ENCODE measurements around the gene LPCAT1. TPM values are rescaled to one million over a fixed set of nuclear protein-coding genes. Genes with fewer than 3 reads are reported as not detected.

LPCAT1 gene
- total and polyA plus RNA-seq, 2 of the 4 experiments (the other 2 are of a cell fraction) = 17.7 to 33.6 TPM

- no peak for TF ChIP-seq SMC3 (IDR thresholded peaks at IDR 0.05; ENCODE audit: low read depth, low read length)
Measured at GRCh38 chr5:1564824-1565736, 41.3 kb upstream of the LPCAT1 start (continued).

- 0% methylated on average over 3 of the region's 14 CpGs; no CpG with 5 or more reads in 1 of the 2 experiments for WGBS, 2 experiments (ENCODE audit: extremely low coverage in 2 of 2, insufficient read length in 1 of 2)
- in situ Hi-C loops (cut with MboI; ENCODE audit: low sequenced_read_pairs) = no loop called here
- TF ChIP-seq SMC3 (IDR thresholded peaks at IDR 0.05; ENCODE audit: low read depth, low read length) (no peak), FOS (IDR thresholded peaks at IDR 0.05; ENCODE audit: low read depth, low read length) (no peak), BHLHE40 (IDR thresholded peaks at IDR 0.05; ENCODE audit: low read depth, low read length) (no peak), CHD1 (IDR thresholded peaks at IDR 0.05; ENCODE audit: low read depth, low read length) (no peak), ELK1 (IDR thresholded peaks at IDR 0.05; ENCODE audit: borderline replicate concordance, low read depth, low read length) (no peak), POLR2A (IDR thresholded peaks at IDR 0.05; ENCODE audit: low read depth, low read length) (no peak), MXI1 (IDR thresholded peaks at IDR 0.05; ENCODE audit: borderline replicate concordance, low read depth, low read length) (no peak), MAFK (IDR thresholded peaks at IDR 0.05; ENCODE audit: low read depth, low read length) (no peak), RAD21 (IDR thresholded peaks at IDR 0.05; ENCODE audit: low read length) (no peak), USF2 (IDR thresholded peaks at IDR 0.05; ENCODE audit: low read depth, low read length) (no peak), RCOR1 (IDR thresholded peaks at IDR 0.05; ENCODE audit: insufficient replicate concordance, low read length) (no peak), CEBPB (IDR thresholded peaks at IDR 0.05; ENCODE audit: low read depth, low read length) (no peak), MAZ (IDR thresholded peaks at IDR 0.05; ENCODE audit: borderline replicate concordance, low read depth, low read length) (no peak), NFE2L2 (IDR thresholded peaks at IDR 0.05; ENCODE audit: low read depth, low read length) (no peak)
Measured at GRCh38 chr5:1564182-1564748, 40.5 kb upstream of the LPCAT1 start.

More at GRCh38 chr5:1564182-1564748, 40.5 kb upstream of the LPCAT1 start:
- BruUV-seq (replicated peaks) = no TSS peak
- peaks cover 13% of the 10 kb centered on the region for H3K4me1 ChIP-seq (ENCODE audit: control insufficient read depth, insufficient read depth, low read length)
- no peak overlapping the region for H3K23ac ChIP-seq (ENCODE audit: low read depth, low read length)
- dilution Hi-C loops (cut with HindIII; ENCODE audit: low sequenced_read_pairs, unreplicated experiment) = no loop called here
- no peak overlapping the region for H2AK5ac ChIP-seq (ENCODE audit: low read depth, low read length)
- no peaks in the 10 kb centered on the region for H4K20me1 ChIP-seq (ENCODE audit: insufficient read depth, low read length)
- H2BK20ac ChIP-seq (ENCODE audit: low read depth, low read length) = no peak overlapping the region
- ATAC-seq (ENCODE audit: low read depth) = no peak
- no peak overlapping the region for H3K18ac ChIP-seq (ENCODE audit: low read depth, low read length)
- DNase-seq = peak; percentile 30
- peaks cover 3% of the 10 kb centered on the region for H3K9me3 ChIP-seq (ENCODE audit: control insufficient read depth, insufficient read depth, low read length)
- no peak overlapping the region for H3K4me3 ChIP-seq (ENCODE audit: insufficient read depth, low read depth, low read length)
- ChIA-PET CTCF (no interaction called here), POLR2A (ENCODE audit: unreplicated experiment) (no interaction called here)
- H3K79me1 ChIP-seq (ENCODE audit: low read depth in 1 of 2, low read length in 2 of 2) = no peaks in the 10 kb centered on the region
- H2AK9ac ChIP-seq (replicated peaks; ENCODE audit: low read depth, low read length, poor library complexity) = no peak overlapping the region
- no peak overlapping the region for H4K5ac ChIP-seq (ENCODE audit: low read depth, low read length)
- H3K9me1 ChIP-seq (ENCODE audit: insufficient read depth, low read length) = no peaks in the 10 kb centered on the region
- H3K4ac ChIP-seq (ENCODE audit: low read depth, low read length) = no peak overlapping the region
- no peak overlapping the region for H2BK15ac ChIP-seq (ENCODE audit: low read depth, low read length)
- peaks cover 18% of the 10 kb centered on the region; the same call in 1 of the 2 replicates for H3K27me3 ChIP-seq (ENCODE audit: control insufficient read depth, insufficient read depth, low read length)
- intact Hi-C loops (cut with micrococcal nuclease) = no loop called here
- no peak overlapping the region for H2BK120ac ChIP-seq (ENCODE audit: low read depth, low read length)
- H4K91ac ChIP-seq (ENCODE audit: insufficient read depth, low read depth, low read length) = no peak overlapping the region; the same call in 1 of the 2 replicates
- H2BK5ac ChIP-seq (ENCODE audit: low read depth, low read length, poor library complexity, severe bottlenecking) = no peak overlapping the region
- no peak overlapping the region for H3K27ac ChIP-seq (ENCODE audit: insufficient read depth, low read length)
- H3K9ac ChIP-seq (ENCODE audit: low read depth, low read length) = no peak overlapping the region
- H3K14ac ChIP-seq (replicated peaks; ENCODE audit: low read depth, low read length) = no peak overlapping the region
- H2AFZ ChIP-seq (replicated peaks; ENCODE audit: low read length, poor library complexity) = no peak overlapping the region
- H3K56ac ChIP-seq (ENCODE audit: extremely low read depth, insufficient read depth, low read length) = no peak overlapping the region
- no peak overlapping the region for H3K4me2 ChIP-seq (ENCODE audit: low read depth, low read length)
- H3K36me3 ChIP-seq (ENCODE audit: control insufficient read depth, insufficient read depth, low read length) = no peaks in the 10 kb centered on the region
- no peak overlapping the region for H4K8ac ChIP-seq (ENCODE audit: low read depth in 2 of 2, low read length in 2 of 2)

All from IMR-90 (cell line).